ENCODE results near the gene ARID1B. TPM values are rescaled to one million over a fixed set of nuclear protein-coding genes. Genes with fewer than 3 reads are reported as not detected.

Gene ARID1B
- total RNA-seq, 1 donor from 2014 or later = 67.5 TPM

DNA sequence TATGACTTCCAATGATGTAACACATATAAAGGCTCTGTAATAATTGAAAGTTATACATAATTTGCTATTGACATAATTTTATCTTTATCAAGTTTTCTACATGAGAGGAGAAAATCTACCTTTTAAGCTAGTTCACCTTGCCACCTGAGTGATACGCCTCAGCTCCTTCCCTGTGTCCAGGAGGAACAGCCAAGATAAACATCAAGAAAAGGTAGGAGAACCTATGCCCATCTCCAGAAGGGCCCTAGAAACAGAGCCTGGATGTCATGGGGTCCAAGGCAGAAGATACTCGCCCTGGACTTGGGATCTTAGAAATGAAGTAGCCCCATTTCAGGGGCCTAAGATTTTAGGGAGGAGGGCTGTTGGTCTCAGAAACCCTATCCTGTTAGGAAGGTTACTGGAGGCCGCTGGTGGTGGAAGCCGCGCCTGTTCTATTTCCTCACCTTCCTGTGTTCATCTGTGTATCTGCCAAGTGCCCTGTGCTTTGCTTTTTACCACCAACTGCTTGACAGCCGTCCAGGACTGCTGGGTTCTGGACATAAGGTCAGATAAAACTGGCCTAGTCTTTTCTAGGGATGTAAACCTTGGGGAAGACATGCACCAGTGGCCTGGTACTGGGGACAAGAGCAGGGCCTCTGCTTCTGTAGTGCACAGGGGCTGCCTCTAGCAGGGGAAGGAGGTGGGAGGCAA lies 178.5 kb downstream of the ARID1B start:
- H3K4me1 Mint-ChIP-seq = peaks cover 30% of the 10 kb centered on the region
- H3K27ac Mint-ChIP-seq = no peak overlapping the region
- H3K36me3 Mint-ChIP-seq (ENCODE audit: low read depth) = no peaks in the 10 kb centered on the region
- DNase-seq = no peak
- H3K27me3 Mint-ChIP-seq = no peaks in the 10 kb centered on the region
- no peaks in the 10 kb centered on the region for H3K9me3 Mint-ChIP-seq
- intact Hi-C loops (cut with micrococcal nuclease) = loop anchor here (5.0 kb wide), 4 partner anchors 67 to 173 kb away; no protein-coding TSS in a partner anchor
- no peak overlapping the region for H3K4me3 Mint-ChIP-seq

DNA sequence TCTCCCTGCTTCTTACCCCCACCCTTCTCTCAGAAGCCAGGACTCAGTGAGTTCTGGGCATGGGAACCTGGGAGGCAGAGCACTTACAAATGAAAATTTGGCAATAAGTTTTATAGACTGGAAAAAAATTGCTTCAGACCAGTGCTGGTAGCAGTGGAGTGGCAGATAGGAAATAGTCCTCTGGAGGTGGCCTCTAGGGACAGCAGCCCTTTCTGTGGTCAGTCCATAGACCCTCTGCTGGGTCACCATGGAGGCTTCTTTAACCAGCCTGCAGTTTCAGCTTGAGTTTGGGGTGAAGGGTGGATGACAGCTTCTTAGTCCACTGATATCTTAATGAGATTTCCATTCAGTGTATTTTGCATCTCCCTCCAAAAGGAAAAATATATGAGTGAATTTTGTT lies 179.1 kb downstream of the ARID1B start:
- Mint-ChIP-seq H3K27ac (no peak overlapping the region), H3K4me3 (no peak overlapping the region), H3K4me1 (peaks cover 34% of the 10 kb centered on the region), H3K27me3 (no peaks in the 10 kb centered on the region), H3K36me3 (ENCODE audit: low read depth) (no peaks in the 10 kb centered on the region), H3K9me3 (no peaks in the 10 kb centered on the region)
- intact Hi-C loops (cut with micrococcal nuclease) = loop anchor here (5.0 kb wide), 4 partner anchors 66 to 174 kb away; no protein-coding TSS in a partner anchor
- no peak for DNase-seq

DNA sequence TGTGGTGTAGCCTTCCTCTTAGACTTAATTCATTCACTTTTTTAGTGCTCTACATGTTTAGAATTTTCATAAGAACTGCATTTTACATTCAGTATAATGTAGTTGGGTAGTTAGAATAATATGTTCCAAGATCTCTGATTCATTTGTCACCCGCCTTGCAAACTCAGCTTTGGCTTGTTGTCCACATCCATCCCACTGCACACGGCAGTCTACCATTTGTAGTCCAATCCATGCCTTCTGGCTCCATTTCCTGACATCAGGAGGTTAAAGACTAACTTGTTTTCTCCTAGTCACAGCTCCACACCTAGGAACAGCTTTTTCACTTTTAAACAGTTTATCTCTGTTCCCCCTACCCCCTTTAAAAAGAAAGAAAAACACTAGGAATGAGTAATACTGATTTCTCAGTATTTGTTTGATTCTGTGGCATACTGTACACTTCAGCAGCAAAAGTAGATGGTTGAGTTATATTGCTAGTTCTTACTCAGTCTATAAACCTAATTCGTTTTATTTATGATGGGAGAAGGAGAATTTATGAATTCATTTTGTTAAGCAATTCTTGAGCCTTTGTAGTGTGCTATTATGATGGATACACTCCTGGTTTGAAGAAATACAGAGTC lies 180.9 kb downstream of the ARID1B start:
- H3K4me3 Mint-ChIP-seq = no peak overlapping the region
- H3K27ac Mint-ChIP-seq = peak overlapping the region; percentile 72
- no peaks in the 10 kb centered on the region for H3K36me3 Mint-ChIP-seq (ENCODE audit: low read depth)
- intact Hi-C loops (cut with micrococcal nuclease) = loop anchor here (2.0 to 5.0 kb wide), 5 partner anchors 17 to 176 kb away; no protein-coding TSS in a partner anchor
- no peaks in the 10 kb centered on the region for H3K27me3 Mint-ChIP-seq
- peaks cover 34% of the 10 kb centered on the region for H3K4me1 Mint-ChIP-seq
- DNase-seq = no peak
- no peaks in the 10 kb centered on the region for H3K9me3 Mint-ChIP-seq

DNA sequence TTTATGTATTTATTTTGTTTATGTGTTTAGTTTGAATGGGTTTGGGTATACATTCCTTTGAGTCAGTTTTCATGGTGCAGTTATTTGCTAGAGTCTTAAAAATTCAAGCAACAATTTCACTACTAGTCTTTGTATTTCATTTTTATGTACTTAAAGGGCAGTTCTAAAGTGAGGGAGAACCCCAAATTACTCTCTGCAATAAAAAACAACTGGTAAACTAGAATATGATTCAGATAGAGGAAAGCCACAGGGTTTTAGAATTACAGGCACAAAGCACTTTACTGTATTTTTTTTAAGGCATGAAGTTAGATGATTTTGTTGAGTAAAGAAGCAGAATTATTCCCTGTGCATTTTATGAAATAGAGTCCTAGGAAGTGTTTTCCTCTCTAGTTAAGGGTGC lies 183.3 kb downstream of the ARID1B start:
- no peak overlapping the region for H3K4me3 Mint-ChIP-seq

DNA sequence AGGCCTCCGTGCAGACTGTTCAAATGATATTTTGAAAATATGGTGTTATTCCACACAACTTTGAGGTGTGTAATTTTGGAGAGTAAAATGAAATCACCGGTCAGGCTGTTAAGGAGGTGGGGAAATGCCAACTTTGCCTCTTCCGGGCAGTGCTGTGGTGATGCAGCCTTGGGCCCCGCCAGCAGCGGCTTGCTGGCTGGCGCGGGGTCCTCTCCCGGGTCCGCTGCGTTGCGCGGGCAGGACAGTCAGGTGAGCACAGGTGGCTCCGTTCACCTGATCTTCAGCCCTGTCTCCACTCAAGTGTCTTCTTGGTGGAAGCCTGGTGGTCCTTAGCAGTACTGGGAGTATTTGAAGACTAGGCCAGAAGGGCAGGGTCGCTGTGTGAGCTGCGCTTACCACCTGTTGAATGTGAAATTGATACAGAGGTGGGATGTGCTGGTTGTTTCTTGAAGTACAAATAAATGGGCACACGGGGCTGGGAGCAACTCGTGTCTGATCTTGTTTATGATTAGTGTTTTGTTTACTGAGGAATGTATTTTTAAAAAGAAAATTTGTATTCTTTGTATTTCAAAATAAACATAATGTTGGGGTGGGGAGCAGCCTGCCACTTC lies 184.2 kb downstream of the ARID1B start:
- Mint-ChIP-seq H3K27ac (no peak overlapping the region), H3K4me1 (peaks cover 29% of the 10 kb centered on the region), H3K4me3 (no peak overlapping the region), H3K36me3 (ENCODE audit: low read depth) (no peaks in the 10 kb centered on the region), H3K9me3 (no peaks in the 10 kb centered on the region), H3K27me3 (no peaks in the 10 kb centered on the region)
- intact Hi-C loops (cut with micrococcal nuclease) = no loop called here
- DNase-seq = no peak

More for the DNA sequence above, 183.3 kb downstream of the ARID1B start:
- Mint-ChIP-seq H3K36me3 (ENCODE audit: low read depth) (no peaks in the 10 kb centered on the region), H3K27me3 (no peaks in the 10 kb centered on the region), H3K9me3 (no peaks in the 10 kb centered on the region), H3K27ac (no peak overlapping the region), H3K4me1 (peaks cover 29% of the 10 kb centered on the region)
- DNase-seq = no peak
- intact Hi-C loops (cut with micrococcal nuclease) = no loop called here

DNA sequence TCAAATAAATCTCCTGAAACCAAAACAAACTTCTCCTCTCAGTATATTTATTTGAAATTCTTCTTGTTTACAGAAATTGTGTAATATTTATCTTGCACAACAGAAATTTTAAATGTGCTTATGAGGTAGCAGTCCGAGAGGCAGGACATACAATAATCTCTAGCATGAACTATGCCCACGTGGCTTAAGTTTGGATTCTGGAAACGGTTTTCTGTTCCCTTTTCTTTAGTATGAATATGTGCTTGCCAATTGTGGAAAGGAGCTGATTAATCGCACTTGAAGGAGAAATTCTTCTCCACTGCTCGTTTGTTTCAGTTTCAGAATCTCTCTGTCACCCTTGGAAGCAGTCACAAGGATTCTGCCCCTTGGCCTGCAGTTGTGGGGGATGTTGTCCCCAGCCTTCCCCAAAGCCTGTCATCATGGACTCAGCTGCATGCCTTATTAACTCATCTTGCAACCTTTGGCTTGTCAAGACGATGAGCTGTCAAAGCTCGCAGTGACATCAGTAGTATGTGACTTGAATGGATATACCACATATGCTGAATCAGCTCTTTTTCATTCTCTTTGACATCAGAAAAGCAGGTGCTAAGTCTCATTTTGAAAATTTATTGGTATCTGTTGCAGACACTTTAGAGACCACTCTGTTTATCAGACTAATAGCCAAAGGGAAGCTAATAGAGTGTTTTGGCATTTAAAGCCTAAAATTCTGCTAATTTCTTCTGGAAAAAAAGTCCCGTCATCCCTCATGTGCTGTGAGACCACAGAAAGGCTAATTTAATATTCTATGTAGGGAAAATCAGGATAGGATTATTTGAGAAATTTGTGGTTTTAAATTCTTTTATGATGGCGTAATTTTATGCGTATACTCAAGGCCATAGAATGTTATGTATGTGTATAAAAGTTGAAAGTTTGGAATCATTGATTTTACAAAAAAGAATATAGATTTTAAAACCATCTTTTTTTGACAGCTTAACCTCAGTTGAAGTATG lies 186.8 kb downstream of the ARID1B start:
- Mint-ChIP-seq H3K4me3 (no peak overlapping the region), H3K4me1 (peaks cover 19% of the 10 kb centered on the region), H3K9me3 (no peaks in the 10 kb centered on the region), H3K27ac (no peak overlapping the region), H3K36me3 (ENCODE audit: low read depth) (no peaks in the 10 kb centered on the region), H3K27me3 (no peaks in the 10 kb centered on the region)
- intact Hi-C loops (cut with micrococcal nuclease) = no loop called here
- DNase-seq = peak; percentile 63

DNA sequence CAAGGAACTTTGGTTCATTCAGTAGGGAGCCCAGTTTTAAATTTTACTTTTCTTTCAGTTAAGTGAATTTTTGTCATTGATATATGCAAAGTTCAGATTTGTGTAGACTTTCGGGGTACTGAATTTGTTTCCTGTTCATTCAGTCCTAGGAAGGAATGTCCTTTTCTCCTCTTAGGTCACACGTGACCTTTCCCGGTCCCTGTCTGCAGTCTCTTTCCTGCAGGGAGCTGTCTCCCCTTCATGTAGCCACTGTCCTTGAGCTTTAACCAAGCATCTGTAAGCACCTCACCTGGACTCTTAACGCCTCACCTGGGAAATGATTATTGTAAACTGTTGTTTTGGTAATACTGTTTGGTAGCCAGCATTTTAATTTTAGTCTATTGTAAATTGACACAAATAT lies 190.7 kb downstream of the ARID1B start:
- Mint-ChIP-seq H3K4me3 (no peak overlapping the region), H3K27ac (no peak overlapping the region), H3K27me3 (no peaks in the 10 kb centered on the region), H3K4me1 (peaks cover 13% of the 10 kb centered on the region), H3K9me3 (no peaks in the 10 kb centered on the region), H3K36me3 (ENCODE audit: low read depth) (no peaks in the 10 kb centered on the region)
- no peak for DNase-seq
- intact Hi-C loops (cut with micrococcal nuclease) = no loop called here

DNA sequence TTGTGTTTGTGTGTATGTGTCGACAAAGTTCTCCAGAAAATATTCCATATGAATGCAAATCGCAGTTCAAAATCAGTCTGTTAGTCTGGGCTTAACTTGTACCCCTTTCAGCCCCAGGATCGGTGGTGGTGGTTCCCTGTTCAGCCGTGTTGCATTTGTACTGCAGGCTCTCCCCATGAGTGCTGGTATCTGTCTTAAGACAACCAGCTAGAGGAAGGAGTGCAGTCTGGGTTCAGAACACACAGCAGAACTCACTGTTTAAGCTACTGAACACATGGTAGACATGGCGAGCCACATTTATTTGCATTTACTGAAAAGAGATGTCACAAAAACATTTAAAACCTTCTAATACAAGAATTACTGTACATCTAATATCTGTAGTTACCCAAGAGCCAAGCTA lies 192.1 kb downstream of the ARID1B start:
- intact Hi-C loops (cut with micrococcal nuclease) = no loop called here
- H3K9me3 Mint-ChIP-seq = no peaks in the 10 kb centered on the region
- no peaks in the 10 kb centered on the region for H3K36me3 Mint-ChIP-seq (ENCODE audit: low read depth)
- DNase-seq = no peak
- H3K27ac Mint-ChIP-seq = no peak overlapping the region
- peaks cover 9% of the 10 kb centered on the region for H3K4me1 Mint-ChIP-seq
- H3K4me3 Mint-ChIP-seq = no peak overlapping the region
- no peaks in the 10 kb centered on the region for H3K27me3 Mint-ChIP-seq

DNA sequence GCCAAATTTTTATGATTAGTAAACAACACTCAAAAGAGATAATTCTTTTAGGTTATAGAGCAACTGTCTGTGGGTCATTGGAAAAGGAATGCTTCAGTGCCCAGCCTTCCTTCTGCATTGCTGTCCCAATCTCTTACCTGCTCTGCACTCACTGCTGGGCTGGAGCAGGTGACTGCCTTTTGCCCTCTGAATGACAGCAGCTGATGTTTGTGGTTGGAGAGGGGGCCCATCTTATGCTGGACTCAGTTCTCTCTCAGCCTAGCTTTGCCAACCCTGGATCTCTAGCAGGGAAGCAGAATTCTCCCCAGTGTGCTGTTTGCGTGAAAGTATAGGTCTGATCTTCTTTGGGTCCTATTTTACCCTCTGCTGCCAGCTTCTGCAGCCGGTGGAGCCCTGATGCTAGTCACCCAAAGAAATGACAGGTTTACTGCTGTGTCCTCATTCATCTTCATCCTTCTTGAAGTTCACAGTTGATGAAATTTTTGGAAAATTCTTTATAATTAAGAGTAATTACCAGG lies 193.5 kb downstream of the ARID1B start:
- intact Hi-C loops (cut with micrococcal nuclease) = no loop called here
- Mint-ChIP-seq H3K4me1 (peaks cover 17% of the 10 kb centered on the region), H3K36me3 (ENCODE audit: low read depth) (no peaks in the 10 kb centered on the region), H3K4me3 (no peak overlapping the region), H3K27ac (no peak overlapping the region), H3K27me3 (no peaks in the 10 kb centered on the region), H3K9me3 (no peaks in the 10 kb centered on the region)
- DNase-seq = no peak

DNA sequence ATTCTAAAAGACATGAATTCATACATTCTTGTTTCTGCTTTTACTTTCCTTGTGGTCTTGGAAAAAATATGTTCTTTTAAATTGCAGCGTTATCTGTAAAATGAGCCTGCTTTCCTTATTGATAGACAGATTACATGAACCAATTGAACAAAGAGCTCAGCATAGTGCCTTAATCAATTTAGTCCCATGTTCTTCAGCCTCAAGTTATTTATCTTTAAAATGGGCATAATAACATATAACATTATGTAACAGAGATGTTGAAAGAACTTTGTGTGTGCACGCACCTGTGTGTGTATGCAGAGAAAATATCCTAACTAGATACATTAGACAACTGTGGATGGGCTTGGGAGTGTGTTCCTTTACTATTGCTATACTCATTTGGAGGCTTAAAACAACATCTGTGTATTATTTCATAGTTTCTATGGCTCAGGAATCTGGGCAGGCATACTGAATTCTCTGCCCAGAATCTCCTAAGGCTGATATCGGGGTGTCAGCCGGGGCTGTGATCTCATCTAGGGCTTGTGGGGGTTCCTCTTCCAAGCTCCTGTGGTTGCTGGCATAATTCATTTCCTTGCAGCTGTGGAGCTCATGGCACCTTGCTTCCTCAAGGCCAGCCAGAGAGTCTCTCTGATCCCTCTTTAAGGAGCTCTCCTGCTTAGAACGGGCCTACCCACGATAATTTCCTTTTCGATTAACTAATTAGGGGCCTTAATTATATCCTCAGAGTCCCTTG lies 194.1 kb downstream of the ARID1B start:
- Mint-ChIP-seq H3K4me3 (no peak overlapping the region), H3K36me3 (ENCODE audit: low read depth) (no peaks in the 10 kb centered on the region), H3K27ac (no peak overlapping the region), H3K9me3 (no peaks in the 10 kb centered on the region), H3K27me3 (no peaks in the 10 kb centered on the region), H3K4me1 (peaks cover 21% of the 10 kb centered on the region)
- intact Hi-C loops (cut with micrococcal nuclease) = no loop called here
- no peak for DNase-seq

DNA sequence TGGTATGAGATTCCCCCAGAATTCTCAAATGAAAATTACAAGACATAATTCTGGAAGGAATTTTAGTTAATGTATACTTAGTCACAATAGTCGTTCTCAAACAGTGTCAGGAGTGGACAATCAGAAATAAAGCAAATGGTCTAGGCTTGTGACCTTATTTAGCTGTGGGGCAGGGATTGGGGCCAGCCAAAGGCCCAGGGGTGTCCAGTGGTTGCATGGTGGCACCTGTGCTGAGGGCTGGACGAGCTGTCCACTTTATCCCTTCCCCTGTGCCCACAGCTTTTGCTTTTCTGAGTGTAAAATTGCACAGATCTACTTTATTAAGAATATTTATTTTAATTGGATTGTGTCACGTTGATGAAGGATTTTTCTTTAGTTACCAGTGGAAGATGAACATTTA lies 195.0 kb downstream of the ARID1B start:
- Mint-ChIP-seq H3K27ac (no peak overlapping the region), H3K36me3 (ENCODE audit: low read depth) (no peaks in the 10 kb centered on the region), H3K4me1 (peaks cover 23% of the 10 kb centered on the region), H3K4me3 (no peak overlapping the region), H3K9me3 (no peaks in the 10 kb centered on the region), H3K27me3 (no peaks in the 10 kb centered on the region)
- intact Hi-C loops (cut with micrococcal nuclease) = no loop called here
- no peak for DNase-seq

DNA sequence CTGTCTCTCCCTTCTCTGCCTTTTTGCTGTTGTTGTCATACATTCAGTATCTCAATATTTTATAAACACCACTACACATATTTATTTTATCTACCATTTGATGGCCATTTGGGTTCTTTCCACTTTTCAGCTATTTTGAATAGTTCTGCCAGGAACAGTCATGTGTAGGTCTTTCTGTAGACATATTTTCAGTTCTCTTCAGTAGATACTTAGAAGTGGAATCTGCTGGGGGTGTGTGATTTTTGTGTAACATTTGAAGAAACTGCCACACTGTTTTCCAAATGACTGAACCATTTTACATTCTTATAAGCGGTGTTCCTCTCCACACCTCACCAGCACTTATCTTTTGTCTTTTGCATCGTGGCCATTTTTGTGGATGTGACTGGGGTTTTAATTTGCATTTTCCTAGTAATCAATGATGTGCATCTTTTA lies 197.7 kb downstream of the ARID1B start:
- H3K36me3 Mint-ChIP-seq (ENCODE audit: low read depth) = no peaks in the 10 kb centered on the region
- DNase-seq = no peak
- H3K9me3 Mint-ChIP-seq = no peaks in the 10 kb centered on the region
- no peaks in the 10 kb centered on the region for H3K27me3 Mint-ChIP-seq
- peaks cover 27% of the 10 kb centered on the region for H3K4me1 Mint-ChIP-seq
- intact Hi-C loops (cut with micrococcal nuclease) = loop anchor here (2.0 to 5.0 kb wide), 5 partner anchors 16 to 193 kb away; no protein-coding TSS in a partner anchor
- H3K27ac Mint-ChIP-seq = peak overlapping the region; percentile 6
- H3K4me3 Mint-ChIP-seq = no peak overlapping the region

DNA sequence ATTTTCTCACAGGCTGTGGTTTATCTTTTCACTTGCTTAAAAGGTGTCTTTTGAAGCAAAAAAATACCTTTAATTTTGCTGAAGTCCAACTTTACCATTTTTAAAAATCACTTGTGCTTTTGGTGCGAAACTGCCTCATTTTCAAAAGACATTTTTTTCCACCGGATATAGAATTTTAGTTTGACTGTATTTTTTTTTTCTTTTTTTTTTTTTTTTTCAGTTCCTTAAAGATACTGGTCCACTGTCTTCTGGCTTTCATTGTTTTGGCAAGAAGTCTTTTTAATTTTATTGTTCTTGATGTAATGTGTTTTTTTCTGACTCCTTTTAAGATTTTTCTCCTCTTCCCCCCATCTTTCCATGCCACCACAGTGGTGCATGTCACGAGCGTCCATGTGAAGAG lies 198.2 kb downstream of the ARID1B start:
- Mint-ChIP-seq H3K4me3 (peak overlapping the region; percentile 82), H3K4me1 (peaks cover 27% of the 10 kb centered on the region), H3K9me3 (no peaks in the 10 kb centered on the region), H3K36me3 (ENCODE audit: low read depth) (no peaks in the 10 kb centered on the region), H3K27me3 (no peaks in the 10 kb centered on the region), H3K27ac (peak overlapping the region; percentile 86)
- intact Hi-C loops (cut with micrococcal nuclease) = loop anchor here (2.0 to 5.0 kb wide), 5 partner anchors 17 to 193 kb away; no protein-coding TSS in a partner anchor
- DNase-seq = no peak
